SK-N-SH (cell line): ENCODE data around the gene CNGA1. TPM values are rescaled to one million over a fixed set of nuclear protein-coding genes. Genes with fewer than 3 reads are reported as not detected.

Experiments
- CTCF ChIA-PET: fragments of 300-600, 350-600 bp; formaldehyde crosslinking; extraction: SDS; loops from one replicate; lab custom pipeline; 2021; lab: Yijun Ruan, JAX
- POLR2A ChIA-PET: fragments of 350-600 bp; sonication (Branson Sonifier 250); formaldehyde crosslinking; extraction: SDS; loops from one replicate; lab custom pipeline; 2020; ENCODE audit warnings: antibody characterized with exemption, inconsistent platforms; lab: Yijun Ruan, JAX
- DNase-seq: peaks from one replicate; pipeline ENCODE4 v3.0.0; 2012
- H2AFZ ChIP-seq: fragments of 200-600 bp; sonication (generic); 2 replicates; pipeline ENCODE4 v1.8.1; 2016; ENCODE audit warnings: antibody characterized with exemption, mild to moderate bottlenecking, low read depth
- H3F3A ChIP-seq: fragments of 200-600 bp; sonication (generic); replicated peaks from 2 replicates; pipeline ENCODE3; 2016; ENCODE audit warnings: antibody characterized with exemption, mild to moderate bottlenecking; ENCODE audit not compliant: insufficient read depth
- H3K27ac ChIP-seq, 2 experiments: fragments of 200-500 bp in 1 of 2; fragments of 200-600 bp in 1 of 2; sonication (Bioruptor generic) in 1 of 2; sonication (generic), shearing (Covaris generic) in 1 of 2; 2 replicates each; pipeline versions ENCODE4 v1.5.1 to v1.6.1; 2014 to 2016; ENCODE audit warnings: low read depth in 2 of 2, inconsistent platforms in 1 of 2, low read length in 1 of 2, mild to moderate bottlenecking in 1 of 2, mixed read lengths in 1 of 2
- H3K27me3 ChIP-seq: fragments of 200-600 bp; sonication (generic), shearing (Covaris generic); 2 replicates; pipeline ENCODE4 v1.6.1; 2016; ENCODE audit warnings: mixed run types; ENCODE audit not compliant: insufficient read depth
- H3K36me3 ChIP-seq, 2 experiments: fragments of 200-500 bp in 1 of 2; fragments of 200-600 bp in 1 of 2; sonication (Bioruptor generic) in 1 of 2; sonication (generic) in 1 of 2; replicated peaks in 1 of 2; 2 replicates each; pipeline versions ENCODE3 to v1.5.1; 2014 to 2016; ENCODE audit warnings: low read length in 1 of 2, mild to moderate bottlenecking in 1 of 2; ENCODE audit not compliant: insufficient read depth in 2 of 2, control insufficient read depth in 1 of 2
- H3K4me1 ChIP-seq, 2 experiments: fragments of 200-500 bp in 1 of 2; fragments of 200-600 bp in 1 of 2; sonication (Bioruptor generic) in 1 of 2; sonication (generic), shearing (Covaris generic) in 1 of 2; 2 replicates each; pipeline versions ENCODE4 v1.5.1 to v1.6.1; 2014 to 2016; ENCODE audit warnings: low read depth in 1 of 2, low read length in 1 of 2, mixed run types in 1 of 2; ENCODE audit not compliant: insufficient read depth in 2 of 2, control insufficient read depth in 1 of 2
- H3K4me2 ChIP-seq: fragments of 200-600 bp; sonication (generic), shearing (Covaris generic); 2 replicates; pipeline ENCODE4 v1.6.1; 2017; ENCODE audit warnings: mixed run types
- H3K4me3 ChIP-seq, 2 experiments: fragments of 200-500 bp in 1 of 2; fragments of 200-600 bp in 1 of 2; sonication (Bioruptor generic) in 1 of 2; sonication (generic), shearing (Covaris generic) in 1 of 2; 2 replicates each; pipeline versions ENCODE4 v1.5.1 to v1.8.1; 2014 to 2016; ENCODE audit warnings: low read depth in 2 of 2, inconsistent platforms in 1 of 2, low read length in 1 of 2, mild to moderate bottlenecking in 1 of 2, mixed read lengths in 1 of 2, moderate library complexity in 1 of 2
- H3K79me2 ChIP-seq: fragments of 200-600 bp; sonication (generic); 2 replicates; pipeline ENCODE4 v1.8.1; 2017; ENCODE audit warnings: mild to moderate bottlenecking; ENCODE audit not compliant: insufficient read depth
- H3K9ac ChIP-seq: fragments of 200-600 bp; sonication (generic); 2 replicates; pipeline ENCODE4 v1.6.1; 2017; ENCODE audit warnings: mixed run types
- H3K9me2 ChIP-seq: fragments of 200-600 bp; sonication (generic); 2 replicates; pipeline ENCODE4 v1.6.1; 2017; ENCODE audit warnings: mixed run types
- H3K9me3 ChIP-seq: fragments of 200-600 bp; sonication (generic); 2 replicates; pipeline ENCODE4 v1.6.1; 2017; ENCODE audit warnings: mixed run types, mild to moderate bottlenecking, moderate library complexity
- H4K20me1 ChIP-seq: fragments of 200-600 bp; sonication (generic); 2 replicates; pipeline ENCODE4 v1.6.1; 2017; ENCODE audit warnings: mild to moderate bottlenecking, mixed run types; ENCODE audit not compliant: insufficient read depth
- EP300 ChIP-seq, 2 experiments: IDR thresholded peaks; 2 replicates each; pipeline versions ENCODE4 v1.4.0 to v1.6.1; 2012; ENCODE audit warnings: borderline replicate concordance in 1 of 2, low read depth in 1 of 2, low read length in 1 of 2
- EZH2phosphoT487 ChIP-seq: fragments of 200-600 bp; sonication (generic); IDR thresholded peaks from 2 replicates; pipeline ENCODE4 v1.6.1; 2017; ENCODE audit warnings: low read depth, mixed run types, mild to moderate bottlenecking, antibody characterized with exemption, moderate library complexity, borderline replicate concordance
- FOSL2 ChIP-seq: IDR thresholded peaks from 2 replicates; pipeline ENCODE4 v1.4.0; 2012; ENCODE audit warnings: low read depth, mild to moderate bottlenecking, moderate library complexity, borderline replicate concordance
- FOXM1 ChIP-seq: IDR thresholded peaks from 2 replicates; pipeline ENCODE4 v1.4.0; 2012; ENCODE audit warnings: low read depth, mild to moderate bottlenecking
- GABPA ChIP-seq: IDR thresholded peaks from 2 replicates; pipeline ENCODE4 v1.4.0; 2012; ENCODE audit warnings: low read depth, mild to moderate bottlenecking
- GATA2 ChIP-seq: sonication (generic); formaldehyde crosslinking; IDR thresholded peaks from 2 replicates; pipeline ENCODE4 v1.5.0; 2020; ENCODE audit warnings: mild to moderate bottlenecking, missing genetic modification reagents
- IRF3 ChIP-seq: fragments of 150-350 bp; IDR thresholded peaks from 2 replicates; pipeline ENCODE4 v1.6.1; 2016; ENCODE audit warnings: mild to moderate bottlenecking, low read depth, low read length
- MEF2A ChIP-seq: IDR thresholded peaks from 2 replicates; pipeline ENCODE4 v1.4.0; 2012; ENCODE audit warnings: low read depth, borderline replicate concordance
- MXI1 ChIP-seq: IDR thresholded peaks from 2 replicates; pipeline ENCODE4 v1.6.1; 2012; ENCODE audit warnings: mild to moderate bottlenecking, low read depth, low read length, improper control_type of control experiment
- PBX3 ChIP-seq: IDR thresholded peaks from 2 replicates; pipeline ENCODE4; 2012
- RAD21 ChIP-seq: IDR thresholded peaks from 2 replicates; pipeline ENCODE4 v1.6.1; 2012; ENCODE audit warnings: mild to moderate bottlenecking, low read length
- RCOR1 ChIP-seq: fragments of 150-350 bp; IDR thresholded peaks from 2 replicates; pipeline ENCODE4 v1.6.1; 2017; ENCODE audit warnings: antibody characterized with exemption, low read length
- TAF1 ChIP-seq: IDR thresholded peaks from 2 replicates; pipeline ENCODE4 v1.6.1; 2012; ENCODE audit warnings: low read depth, mild to moderate bottlenecking, low read length, moderate library complexity, borderline replicate concordance
- TCF12 ChIP-seq: IDR thresholded peaks from 2 replicates; pipeline ENCODE4 v1.4.0; 2012
- YY1 ChIP-seq: IDR thresholded peaks from 2 replicates; pipeline ENCODE4 v1.4.0; 2012; ENCODE audit warnings: low read depth, mild to moderate bottlenecking
- WGBS: methylation state at CpG from one replicate; pipeline ENCODE4 v1.1.6; 2017; ENCODE audit warnings: low lambda C conversion rate; 5-methylcytosine and 5-hydroxymethylcytosine counted together
- polyA plus RNA-seq, 3 experiments: library from polyadenylated mRNA; depleted of rRNA; stranded (reverse); fragments of >200 nt; gene quantifications; 2 replicates each; pipeline ENCODE4 v1.2.3, GENCODE V29; 2012

The CNGA1 gene
- polyA plus RNA-seq, 1 of the 3 experiments (the other 2 are of a cell fraction), result 0.23 TPM

GRCh38 chr4:48031802-48032525 lies 15.5 kb upstream of the CNGA1 start:
- ChIA-PET CTCF (interaction anchor here (1.3 kb wide), 1 partner anchor 13 kb away, joined by 4 read pairs; no protein-coding TSS in a partner anchor), POLR2A (no interaction called here)
- Histone ChIP-seq H3K4me3 (no peak overlapping the region), H2AFZ (no peak overlapping the region), H3K9me3 (no peaks in the 10 kb centered on the region), H3K27ac (peak overlapping the region in 1 of 2 experiments; percentile 24; a peak in 1 of 4 replicates), H3K9me2 (no peaks in the 10 kb centered on the region), H3K27me3 (no peaks in the 10 kb centered on the region), H3K4me2 (no peak overlapping the region), H3K9ac (no peak overlapping the region), H4K20me1 (no peaks in the 10 kb centered on the region), H3F3A (no peaks in the 10 kb centered on the region), H3K36me3 (peaks cover 0 to 10% of the 10 kb centered on the region in 2 experiments), H3K79me2 (no peaks in the 10 kb centered on the region), H3K4me1 (no peaks in the 10 kb centered on the region)
- DNase-seq, result no peak
- WGBS, result 66% methylated on average over 12 of the region's 12 CpGs
- TF ChIP-seq MXI1, result no peak
- TF ChIP-seq TCF12, result peak; percentile 4; the same call in 1 of the 2 replicates
- peak; percentile 16; the same call in 1 of the 2 replicates for TF ChIP-seq FOSL2
- no peak for TF ChIP-seq IRF3
- no peak for TF ChIP-seq YY1
- no peak for TF ChIP-seq TAF1
- no peak for TF ChIP-seq FOXM1
- TF ChIP-seq MEF2A, result peak; percentile 58; the same call in 1 of the 2 replicates

- H3K27ac ChIP-seq, result no peak overlapping the region
- no peaks in the 10 kb centered on the region for H3K4me1 ChIP-seq
- H3K9me2 ChIP-seq, result no peaks in the 10 kb centered on the region
- DNase-seq, result no peak
- no peaks in the 10 kb centered on the region for H3K9me3 ChIP-seq
- H3K27me3 ChIP-seq, result no peaks in the 10 kb centered on the region
- H4K20me1 ChIP-seq, result no peaks in the 10 kb centered on the region
- CTCF ChIA-PET, result interaction anchor here (1.2 kb wide), 1 partner anchor 13 kb away, joined by 4 read pairs; no protein-coding TSS in a partner anchor
- no peak overlapping the region for H3K4me3 ChIP-seq
- 84% methylated on average over 3 of the region's 3 CpGs for WGBS
- no peak overlapping the region for H3K9ac ChIP-seq
- POLR2A ChIA-PET, result no interaction called here
- H2AFZ ChIP-seq, result no peak overlapping the region; the same call in 1 of the 2 replicates
- H3K36me3 ChIP-seq, result peaks cover 0 to 10% of the 10 kb centered on the region in 2 experiments
- TF ChIP-seq GATA2 (CRISPR knock-in tag) (no peak), EP300 (IDR thresholded peaks at IDR 0.05; ENCODE audit: borderline replicate concordance in 1 of 2, low read depth in 1 of 2, low read length in 1 of 2) (no peak), EZH2phosphoT487 (no peak), PBX3 (no peak), MEF2A (no peak), RAD21 (no peak), RCOR1 (no peak), TCF12 (no peak), MXI1 (no peak), GABPA (no peak)
- H3K79me2 ChIP-seq, result no peaks in the 10 kb centered on the region
- no peaks in the 10 kb centered on the region for H3F3A ChIP-seq
- H3K4me2 ChIP-seq, result no peak overlapping the region
These were observed 14.0 kb upstream of the CNGA1 start for GRCh38 chr4:48030470-48030869.
